HUES48 (cell line): ENCODE data around the gene NKX1-2.
A peak's percentile ranks its signal among the peaks of the same experiment; 100 is the strongest.

Experiments used
- H3K27ac ChIP-seq: one replicate; pipeline ENCODE4 v1.7.0; 2013; ENCODE audit warnings: low read depth, low read length, inconsistent platforms
- H3K27me3 ChIP-seq: 2 replicates; pipeline ENCODE4 v1.6.1; 2013; ENCODE audit warnings: mild to moderate bottlenecking, low read length; ENCODE audit not compliant: control insufficient read depth, insufficient read depth
- H3K36me3 ChIP-seq: 2 replicates; pipeline ENCODE4 v1.6.1; 2013; ENCODE audit warnings: low read length; ENCODE audit not compliant: control insufficient read depth, insufficient read depth
- H3K4me1 ChIP-seq: 2 replicates; pipeline ENCODE4 v1.6.1; 2013; ENCODE audit warnings: mild to moderate bottlenecking, low read length; ENCODE audit not compliant: control insufficient read depth, insufficient read depth
- H3K4me3 ChIP-seq: 2 replicates; pipeline ENCODE4 v1.5.1; 2013; ENCODE audit warnings: mild to moderate bottlenecking, low read depth, low read length
- H3K9ac ChIP-seq: 2 replicates; pipeline ENCODE4 v1.6.1; 2013; ENCODE audit warnings: mild to moderate bottlenecking, low read depth, low read length, moderate library complexity
- H3K9me3 ChIP-seq: 2 replicates; pipeline ENCODE4 v1.6.1; 2013; ENCODE audit warnings: low read length; ENCODE audit not compliant: control insufficient read depth, insufficient read depth

The NKX1-2 gene

GRCh38 chr10:124450012-124450782 lies at the start of gene NKX1-2:
NKX1-2 (minus strand) TSS chr10:124450035; CDS start chr10:124449943, 92 bp downstream.
- H3K4me1 ChIP-seq = peaks cover 56% of the 10 kb centered on the region
- peak within 1 kb of the TSS; percentile 66 for H3K4me3 ChIP-seq
- H3K27ac ChIP-seq = peak within 1 kb of the TSS; percentile 86
- H3K36me3 ChIP-seq = no peaks in the 10 kb centered on the region
- H3K9ac ChIP-seq = no peak within 1 kb of the TSS; the same call in 1 of the 2 replicates
- no peaks in the 10 kb centered on the region for H3K9me3 ChIP-seq
- peaks cover 78% of the 10 kb centered on the region for H3K27me3 ChIP-seq

- H3K4me3 ChIP-seq = no peak overlapping the region
- no peak overlapping the region for H3K9ac ChIP-seq
- peaks cover 11% of the 10 kb centered on the region; the same call in 1 of the 2 replicates for H3K36me3 ChIP-seq
- peaks cover 8% of the 10 kb centered on the region; the same call in 1 of the 2 replicates for H3K9me3 ChIP-seq
- H3K27me3 ChIP-seq = no peaks in the 10 kb centered on the region
- H3K27ac ChIP-seq = no peak overlapping the region
- peaks cover 11% of the 10 kb centered on the region for H3K4me1 ChIP-seq
Observed at GRCh38 chr10:124498056-124498455, 48.2 kb upstream of the NKX1-2 start.

- Histone ChIP-seq H3K9ac (no peak overlapping the region), H3K4me3 (no peak overlapping the region), H3K4me1 (peaks cover 11% of the 10 kb centered on the region), H3K36me3 (peaks cover 11% of the 10 kb centered on the region; the same call in 1 of the 2 replicates), H3K9me3 (peaks cover 8% of the 10 kb centered on the region; the same call in 1 of the 2 replicates), H3K27ac (no peak overlapping the region), H3K27me3 (no peaks in the 10 kb centered on the region)
Observed at GRCh38 chr10:124497196-124497881, 47.5 kb upstream of the NKX1-2 start.

GRCh38 chr10:124496620-124497019 lies 46.8 kb upstream of the NKX1-2 start:
- H3K4me1 ChIP-seq = peaks cover 11% of the 10 kb centered on the region
- no peak overlapping the region for H3K4me3 ChIP-seq

GRCh38 chr10:124496150-124496549 lies 46.3 kb upstream of the NKX1-2 start:
- Histone ChIP-seq H3K27me3 (no peaks in the 10 kb centered on the region), H3K36me3 (peaks cover 10% of the 10 kb centered on the region; the same call in 1 of the 2 replicates), H3K27ac (no peak overlapping the region), H3K4me1 (peaks cover 11% of the 10 kb centered on the region), H3K9ac (no peak overlapping the region), H3K9me3 (peaks cover 8% of the 10 kb centered on the region; the same call in 1 of the 2 replicates), H3K4me3 (no peak overlapping the region)

More at GRCh38 chr10:124496620-124497019, 46.8 kb upstream of the NKX1-2 start:
- H3K9me3 ChIP-seq = peaks cover 8% of the 10 kb centered on the region; the same call in 1 of the 2 replicates
- H3K36me3 ChIP-seq = peaks cover 11% of the 10 kb centered on the region; the same call in 1 of the 2 replicates
- no peaks in the 10 kb centered on the region for H3K27me3 ChIP-seq
- H3K27ac ChIP-seq = no peak overlapping the region
- H3K9ac ChIP-seq = no peak overlapping the region

- Histone ChIP-seq H3K4me1 (peaks cover 11% of the 10 kb centered on the region), H3K4me3 (no peak overlapping the region), H3K36me3 (peaks cover 6% of the 10 kb centered on the region; the same call in 1 of the 2 replicates), H3K9ac (no peak overlapping the region), H3K27ac (no peak overlapping the region), H3K9me3 (peaks cover 4% of the 10 kb centered on the region; the same call in 1 of the 2 replicates), H3K27me3 (no peaks in the 10 kb centered on the region)
Observed at GRCh38 chr10:124495725-124496124, 45.9 kb upstream of the NKX1-2 start.

- Histone ChIP-seq H3K9ac (no peak overlapping the region), H3K36me3 (peaks cover 7% of the 10 kb centered on the region; the same call in 1 of the 2 replicates), H3K4me1 (peaks cover 11% of the 10 kb centered on the region), H3K9me3 (no peaks in the 10 kb centered on the region), H3K27me3 (no peaks in the 10 kb centered on the region), H3K4me3 (no peak overlapping the region), H3K27ac (no peak overlapping the region)
Observed at GRCh38 chr10:124495162-124495561, 45.3 kb upstream of the NKX1-2 start.

- H3K9me3 ChIP-seq = no peaks in the 10 kb centered on the region
Observed at GRCh38 chr10:124494046-124494807, 44.4 kb upstream of the NKX1-2 start.

GRCh38 chr10:124493214-124493882 lies 43.5 kb upstream of the NKX1-2 start:
- Histone ChIP-seq H3K27me3 (no peaks in the 10 kb centered on the region), H3K4me3 (no peak overlapping the region), H3K9ac (no peak overlapping the region), H3K9me3 (no peaks in the 10 kb centered on the region), H3K36me3 (peaks cover 14% of the 10 kb centered on the region; the same call in 1 of the 2 replicates), H3K4me1 (peaks cover 11% of the 10 kb centered on the region), H3K27ac (no peak overlapping the region)

More at GRCh38 chr10:124494046-124494807, 44.4 kb upstream of the NKX1-2 start:
- H3K36me3 ChIP-seq = peaks cover 9% of the 10 kb centered on the region; the same call in 1 of the 2 replicates
- H3K4me3 ChIP-seq = no peak overlapping the region
- H3K27me3 ChIP-seq = no peaks in the 10 kb centered on the region
- peaks cover 11% of the 10 kb centered on the region for H3K4me1 ChIP-seq
- no peak overlapping the region for H3K9ac ChIP-seq
- H3K27ac ChIP-seq = no peak overlapping the region

GRCh38 chr10:124492266-124492665 lies 42.4 kb upstream of the NKX1-2 start:
- H3K27ac ChIP-seq = no peak overlapping the region
- H3K36me3 ChIP-seq = peaks cover 17% of the 10 kb centered on the region; the same call in 1 of the 2 replicates
- no peak overlapping the region for H3K9ac ChIP-seq
- H3K4me3 ChIP-seq = no peak overlapping the region
- no peaks in the 10 kb centered on the region for H3K27me3 ChIP-seq
- H3K9me3 ChIP-seq = no peaks in the 10 kb centered on the region
- peaks cover 11% of the 10 kb centered on the region for H3K4me1 ChIP-seq
